GM21786 (cell line): ENCODE data around the gene SLC23A2.
"Not testable (repeated sequence)": the region's sequence is repeated elsewhere in the genome, so short reads cannot be mapped to it uniquely, and the experiment has no call there.

Experiments used
- ATAC-seq: cut with Tn5 transposase; IDR thresholded peaks from one replicate; pipeline ENCODE4 v1.9.1; 2021; ENCODE audit not compliant: unreplicated experiment

Gene SLC23A2

DNA sequence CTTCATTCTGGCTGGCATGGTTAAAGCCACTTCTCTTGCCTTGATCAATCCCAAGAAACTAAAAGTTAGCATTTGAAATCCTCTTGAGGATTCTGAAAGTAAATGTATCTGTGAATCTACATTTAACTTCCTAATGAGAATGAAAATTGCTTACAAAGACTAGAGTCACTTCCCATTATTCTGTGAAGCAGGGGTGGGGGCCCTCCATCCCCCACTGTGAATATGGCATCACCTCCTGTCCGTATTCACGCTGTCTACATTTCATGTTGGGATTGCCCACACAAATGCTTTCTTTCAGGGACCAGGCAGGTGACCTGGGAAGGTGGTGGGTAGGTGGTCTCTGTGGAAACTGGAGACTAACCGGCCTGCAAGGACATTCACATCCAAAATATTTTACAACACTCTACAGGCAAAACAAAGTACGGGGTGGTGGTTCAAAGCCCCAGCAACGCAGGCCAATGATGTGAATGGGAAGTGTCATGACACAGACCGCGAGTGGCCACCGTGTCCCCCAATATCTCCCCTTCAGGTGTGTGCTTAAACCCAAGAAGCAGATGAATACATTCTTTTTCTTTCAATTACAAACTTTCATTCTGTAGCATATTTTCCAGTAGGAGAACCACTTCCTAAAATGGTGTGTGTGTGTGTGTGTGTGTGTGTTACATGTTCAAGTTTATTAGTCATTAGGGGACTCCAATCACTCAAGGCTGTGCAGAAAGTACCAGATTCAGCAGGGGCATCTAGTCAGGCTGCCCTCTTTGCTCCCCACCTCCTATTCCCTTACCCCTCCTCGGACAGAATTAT, 147.4 kb downstream of the SLC23A2 start:
- ATAC-seq, result no peak

DNA sequence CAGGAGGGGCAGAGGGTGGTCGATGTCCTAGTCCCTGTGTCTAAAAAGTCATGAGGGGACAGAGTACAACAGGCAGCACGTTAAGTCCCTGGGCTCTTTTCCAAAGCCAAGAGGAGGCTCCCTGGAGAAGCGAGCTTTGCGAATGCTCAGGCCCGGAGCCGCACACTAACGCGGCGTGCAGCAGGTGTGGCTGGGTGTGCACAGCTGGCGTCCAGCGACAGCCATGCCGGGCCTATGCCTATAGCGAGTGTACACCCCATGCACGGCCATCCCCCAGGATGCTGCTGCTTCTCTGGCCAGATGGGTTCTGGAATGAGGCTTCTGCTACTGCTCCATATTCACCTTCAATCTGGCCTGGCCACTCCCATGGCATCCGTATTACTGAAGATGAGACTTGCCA, 148.3 kb downstream of the SLC23A2 start:
- ATAC-seq, result no peak

- no peak for ATAC-seq
Measured at GRCh38 chr20:4850960-4851359, 150.3 kb downstream of the SLC23A2 start.

GRCh38 chr20:4848829-4849228, 152.5 kb downstream of the SLC23A2 start:
- ATAC-seq, result not testable (repeated sequence)

DNA sequence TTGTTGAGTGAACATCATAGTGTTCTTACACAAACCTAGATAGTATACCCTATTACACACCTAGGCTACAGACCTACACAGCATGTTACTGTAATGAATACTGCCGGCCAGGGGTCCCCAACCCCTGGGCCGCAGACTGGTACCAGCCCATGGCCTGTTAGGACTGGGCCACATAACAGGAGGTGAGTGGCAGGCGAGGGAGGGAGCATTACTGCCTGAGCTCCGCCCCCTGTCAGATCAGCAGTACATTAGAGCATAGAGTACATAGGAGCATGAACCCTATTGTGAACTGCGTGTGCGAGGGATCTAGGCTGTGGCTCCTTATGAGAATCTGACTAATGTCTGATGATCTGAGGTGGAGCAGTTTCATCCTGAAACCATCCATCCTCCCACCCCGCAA, 153.3 kb downstream of the SLC23A2 start:
- ATAC-seq, result no peak

GRCh38 chr20:4846821-4847220, 154.5 kb downstream of the SLC23A2 start:
- ATAC-seq, result no peak

GRCh38 chr20:4844751-4845465, 156.4 kb downstream of the SLC23A2 start:
- no peak for ATAC-seq

GRCh38 chr20:4844325-4844724, 157.0 kb downstream of the SLC23A2 start:
- ATAC-seq, result no peak

DNA sequence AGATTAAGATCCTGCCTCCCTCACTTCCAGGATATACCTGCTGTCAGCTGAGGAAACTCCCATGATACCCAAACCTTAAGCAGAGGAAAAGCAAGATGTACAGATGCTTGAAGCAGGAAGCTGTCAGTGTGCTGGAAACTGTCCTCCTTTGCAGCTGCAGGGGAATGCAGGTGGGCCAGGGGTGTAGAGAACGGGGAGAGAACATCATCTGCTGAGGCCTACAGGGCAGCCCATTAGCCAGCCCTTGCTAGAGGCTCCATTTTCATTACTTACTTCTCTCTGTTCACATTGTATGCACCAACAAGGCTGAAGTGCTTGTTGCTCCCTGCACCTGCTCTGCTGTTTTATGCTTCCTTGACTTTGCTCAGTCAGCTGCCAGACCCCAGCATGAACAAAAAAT, 160.5 kb downstream of the SLC23A2 start:
- no peak for ATAC-seq

DNA sequence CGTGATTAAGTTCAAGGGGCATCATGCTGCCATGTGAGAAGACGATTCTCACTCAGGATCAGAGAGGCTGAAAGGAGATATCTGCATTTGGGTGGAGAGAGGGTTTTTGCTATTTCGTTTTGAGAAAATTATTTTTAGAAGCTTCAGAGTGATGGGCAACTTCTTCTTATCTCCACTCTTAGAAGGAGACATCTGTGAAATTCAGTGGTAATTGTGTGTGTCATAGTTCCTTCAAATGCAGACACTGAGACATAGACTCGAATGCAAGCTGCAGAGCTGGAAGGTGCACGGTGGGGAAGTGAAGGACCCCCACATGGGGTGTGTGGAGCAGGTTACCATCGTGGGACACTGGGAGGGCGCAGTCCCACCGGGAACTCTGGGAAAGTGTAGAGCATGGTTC, 162.8 kb downstream of the SLC23A2 start:
- ATAC-seq, result no peak

GRCh38 chr20:4837760-4838159, 163.6 kb downstream of the SLC23A2 start:
- no peak for ATAC-seq

DNA sequence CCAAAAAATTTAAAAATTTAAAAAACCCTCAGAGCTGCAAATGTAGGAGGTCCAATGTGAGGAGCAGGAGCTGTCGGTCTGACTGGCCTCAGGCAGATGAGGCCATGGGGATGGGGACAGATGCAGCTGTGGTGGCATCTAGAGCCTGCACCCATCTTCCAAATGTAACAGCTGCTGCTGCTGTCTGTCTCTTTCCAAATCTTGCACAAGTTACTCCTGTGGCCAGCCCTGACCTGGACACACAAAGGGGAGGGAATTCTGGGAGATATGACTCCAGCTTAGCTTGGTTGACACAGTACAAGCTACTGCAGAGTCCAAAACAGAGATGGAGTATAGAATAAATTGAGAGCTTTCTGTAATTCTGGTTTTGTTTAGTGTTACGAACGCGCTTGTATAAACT, 164.4 kb downstream of the SLC23A2 start:
- ATAC-seq, result no peak

GRCh38 chr20:4836473-4836872, 164.8 kb downstream of the SLC23A2 start:
- no peak for ATAC-seq

- no peak for ATAC-seq
Measured at GRCh38 chr20:4835244-4836177, 165.8 kb downstream of the SLC23A2 start.

- ATAC-seq, result no peak
Measured at GRCh38 chr20:4833074-4833728, 168.1 kb downstream of the SLC23A2 start.

DNA sequence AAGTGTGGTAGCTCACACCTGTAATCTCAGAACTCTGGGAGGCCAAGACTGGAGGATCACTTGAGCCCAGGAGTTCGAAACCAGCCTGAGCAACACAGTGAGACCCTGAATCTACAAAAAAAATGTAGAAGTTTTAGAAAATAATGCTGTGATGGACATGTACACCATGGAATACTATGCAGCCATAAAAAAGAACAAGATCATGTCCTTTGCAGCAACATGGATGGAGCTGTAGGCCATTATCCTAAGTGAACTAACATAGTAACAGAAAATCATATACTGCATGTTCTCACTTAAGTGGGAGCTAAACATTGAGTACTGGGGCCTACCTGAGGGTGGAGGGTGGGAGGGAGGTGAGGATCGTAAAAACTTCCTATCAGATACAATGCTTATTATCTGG, 168.8 kb downstream of the SLC23A2 start:
- no peak for ATAC-seq

GRCh38 chr20:4830696-4831095, 170.6 kb downstream of the SLC23A2 start:
- ATAC-seq, result no peak

DNA sequence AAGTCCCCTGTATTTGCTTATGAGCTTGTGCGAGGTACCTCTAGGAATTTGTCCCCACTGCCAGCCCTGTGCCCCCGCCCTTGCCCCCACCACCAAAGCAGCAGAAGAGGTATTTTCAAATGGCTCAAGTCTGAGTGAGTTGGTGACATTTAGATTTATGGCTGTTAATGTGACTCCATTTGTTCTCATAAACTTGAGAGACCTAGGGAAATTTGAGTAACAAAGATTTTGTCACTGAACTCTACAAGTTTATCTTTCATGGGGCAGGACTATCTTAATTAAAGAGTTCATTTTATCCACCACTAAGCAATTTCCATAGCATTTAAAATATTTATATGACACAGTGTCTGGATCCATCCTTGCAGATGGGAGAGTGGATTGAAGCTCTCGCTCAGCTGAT, 171.1 kb downstream of the SLC23A2 start:
- no peak for ATAC-seq

- ATAC-seq, result no peak
Measured at GRCh38 chr20:4829514-4830215, 171.6 kb downstream of the SLC23A2 start.

DNA sequence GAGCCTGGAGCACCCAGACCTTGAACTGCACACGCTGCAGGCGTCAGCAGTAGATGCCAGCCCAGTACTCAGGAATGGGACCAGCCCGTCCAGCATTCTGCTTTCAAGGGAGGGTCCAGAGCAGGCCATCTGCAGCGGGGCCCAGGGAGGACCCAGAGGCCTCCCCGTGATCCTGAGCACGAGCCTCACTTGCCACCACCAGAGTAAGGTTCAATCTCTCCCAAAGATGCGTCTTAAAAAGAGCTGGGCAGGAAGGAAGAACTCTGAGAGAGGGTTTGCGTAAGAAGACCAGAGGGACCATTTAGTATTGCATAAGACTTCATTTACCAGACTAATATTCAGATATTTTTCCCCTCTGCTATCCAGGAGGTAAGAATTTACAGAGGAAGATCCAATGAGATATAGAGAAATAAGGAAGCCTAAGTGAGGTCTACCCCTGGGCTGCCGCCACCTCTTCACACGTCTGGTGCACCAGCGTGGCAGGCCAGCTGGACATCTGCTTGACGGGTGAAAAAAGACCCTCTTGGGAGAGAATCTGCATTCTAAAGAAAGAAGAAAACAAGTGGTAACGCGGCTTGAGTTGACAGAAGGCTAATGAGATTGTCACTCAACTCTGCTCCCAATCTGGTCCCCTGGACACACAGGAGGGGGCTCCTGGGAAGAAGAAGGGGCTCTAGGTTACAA, 172.3 kb downstream of the SLC23A2 start:
- no peak for ATAC-seq
